ENCODE data around the gene ZC3H18.

ZC3H18 gene

DNA sequence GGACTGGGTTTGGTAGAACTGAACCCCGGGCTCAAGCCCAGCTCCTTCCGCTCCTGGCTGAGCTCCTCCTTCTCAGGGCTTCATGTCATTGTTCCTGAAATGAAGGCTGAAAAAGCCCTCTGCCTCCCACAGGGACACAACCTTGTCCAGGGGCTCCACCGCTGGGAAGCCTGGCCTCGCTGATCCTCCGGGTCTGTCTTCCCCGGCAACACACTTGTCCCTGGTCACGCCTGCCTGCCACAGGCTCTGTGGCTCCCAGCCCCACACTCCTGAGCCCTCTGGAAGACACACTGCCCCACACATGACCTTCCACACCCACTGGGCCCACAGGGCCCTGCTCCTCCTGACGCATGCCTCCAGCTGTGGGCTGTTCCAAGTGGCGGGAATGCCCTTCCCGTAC is 18.0 kb upstream of the ZC3H18 start:
- TF ChIP-seq POLR2A (IDR thresholded peaks at IDR 0.05; ENCODE audit: extremely low read depth, insufficient read length) (no peak), MYC (IDR thresholded peaks at IDR 0.05; ENCODE audit: low read depth, low read length) (no peak)
- TF ChIP-seq, protein P1, sequence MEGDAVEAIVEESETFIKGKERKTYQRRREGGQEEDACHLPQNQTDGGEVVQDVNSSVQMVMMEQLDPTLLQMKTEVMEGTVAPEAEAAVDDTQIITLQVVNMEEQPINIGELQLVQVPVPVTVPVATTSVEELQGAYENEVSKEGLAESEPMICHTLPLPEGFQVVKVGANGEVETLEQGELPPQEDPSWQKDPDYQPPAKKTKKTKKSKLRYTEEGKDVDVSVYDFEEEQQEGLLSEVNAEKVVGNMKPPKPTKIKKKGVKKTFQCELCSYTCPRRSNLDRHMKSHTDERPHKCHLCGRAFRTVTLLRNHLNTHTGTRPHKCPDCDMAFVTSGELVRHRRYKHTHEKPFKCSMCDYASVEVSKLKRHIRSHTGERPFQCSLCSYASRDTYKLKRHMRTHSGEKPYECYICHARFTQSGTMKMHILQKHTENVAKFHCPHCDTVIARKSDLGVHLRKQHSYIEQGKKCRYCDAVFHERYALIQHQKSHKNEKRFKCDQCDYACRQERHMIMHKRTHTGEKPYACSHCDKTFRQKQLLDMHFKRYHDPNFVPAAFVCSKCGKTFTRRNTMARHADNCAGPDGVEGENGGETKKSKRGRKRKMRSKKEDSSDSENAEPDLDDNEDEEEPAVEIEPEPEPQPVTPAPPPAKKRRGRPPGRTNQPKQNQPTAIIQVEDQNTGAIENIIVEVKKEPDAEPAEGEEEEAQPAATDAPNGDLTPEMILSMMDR (IDR thresholded peaks at IDR 0.05; ENCODE audit: low read depth, low read length), result no peak
- TF ChIP-seq, protein P2, sequence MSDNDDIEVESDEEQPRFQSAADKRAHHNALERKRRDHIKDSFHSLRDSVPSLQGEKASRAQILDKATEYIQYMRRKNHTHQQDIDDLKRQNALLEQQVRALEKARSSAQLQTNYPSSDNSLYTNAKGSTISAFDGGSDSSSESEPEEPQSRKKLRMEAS (IDR thresholded peaks at IDR 0.05; ENCODE audit: low read depth, low read length), result no peak
- DNase-seq (ENCODE audit: low read depth), result no peak
- H3K4me3 ChIP-seq (ENCODE audit: low read depth, low read length), result no peak overlapping the region

DNA sequence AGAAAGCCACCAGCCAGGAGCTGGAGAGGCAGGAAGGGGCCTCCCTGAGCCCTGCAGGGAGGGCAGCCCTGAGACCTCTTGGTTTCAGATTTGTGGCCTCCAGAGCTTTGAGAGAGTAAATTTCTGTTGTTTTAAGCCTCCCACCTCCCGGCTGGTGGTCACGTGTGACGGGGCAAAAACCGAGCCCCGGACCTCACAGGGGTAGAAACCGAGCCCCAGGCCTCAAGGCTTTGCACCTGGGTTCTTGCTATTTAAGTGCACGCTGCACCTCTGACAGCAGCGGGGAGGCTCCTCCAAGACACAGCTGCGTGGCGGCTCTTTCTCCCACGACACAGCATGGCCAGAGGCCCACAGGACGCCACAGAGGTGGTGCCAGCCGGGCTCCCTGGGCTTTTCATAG is 17.4 kb upstream of the ZC3H18 start:
- peak; percentile 42 for DNase-seq (ENCODE audit: low read depth)
- TF ChIP-seq, protein P1 (IDR thresholded peaks at IDR 0.05; ENCODE audit: low read depth, low read length), result no peak
- TF ChIP-seq MYC (IDR thresholded peaks at IDR 0.05; ENCODE audit: low read depth, low read length) (no peak), POLR2A (IDR thresholded peaks at IDR 0.05; ENCODE audit: extremely low read depth, insufficient read length) (no peak)
- TF ChIP-seq, protein P2 (IDR thresholded peaks at IDR 0.05; ENCODE audit: low read depth, low read length), result no peak

DNA sequence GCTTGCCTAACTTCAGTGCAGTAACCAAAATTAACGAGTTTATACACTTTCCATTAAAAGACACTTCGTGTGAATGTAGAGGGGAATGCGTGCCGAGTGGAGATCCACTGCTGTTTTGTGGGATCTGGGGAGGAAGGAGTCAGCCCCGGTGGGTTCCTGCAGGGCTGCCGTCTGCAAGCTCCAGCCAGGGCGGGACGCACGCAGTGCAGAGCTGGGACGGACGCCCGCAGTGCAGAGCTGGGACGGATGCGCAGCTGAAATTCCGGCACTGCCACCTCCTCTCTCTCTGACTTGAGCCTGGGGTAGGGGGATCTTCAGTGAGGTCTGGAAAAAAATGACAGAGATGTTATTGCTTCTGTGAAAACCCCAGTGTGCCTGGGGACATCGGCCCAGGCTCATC is 16.5 kb upstream of the ZC3H18 start:
- no peak for DNase-seq (ENCODE audit: low read depth)
- no peak overlapping the region for H3K4me3 ChIP-seq (ENCODE audit: low read depth, low read length)

More for the DNA sequence above, 17.4 kb upstream of the ZC3H18 start:
- no peak overlapping the region for H3K4me3 ChIP-seq (ENCODE audit: low read depth, low read length)

DNA sequence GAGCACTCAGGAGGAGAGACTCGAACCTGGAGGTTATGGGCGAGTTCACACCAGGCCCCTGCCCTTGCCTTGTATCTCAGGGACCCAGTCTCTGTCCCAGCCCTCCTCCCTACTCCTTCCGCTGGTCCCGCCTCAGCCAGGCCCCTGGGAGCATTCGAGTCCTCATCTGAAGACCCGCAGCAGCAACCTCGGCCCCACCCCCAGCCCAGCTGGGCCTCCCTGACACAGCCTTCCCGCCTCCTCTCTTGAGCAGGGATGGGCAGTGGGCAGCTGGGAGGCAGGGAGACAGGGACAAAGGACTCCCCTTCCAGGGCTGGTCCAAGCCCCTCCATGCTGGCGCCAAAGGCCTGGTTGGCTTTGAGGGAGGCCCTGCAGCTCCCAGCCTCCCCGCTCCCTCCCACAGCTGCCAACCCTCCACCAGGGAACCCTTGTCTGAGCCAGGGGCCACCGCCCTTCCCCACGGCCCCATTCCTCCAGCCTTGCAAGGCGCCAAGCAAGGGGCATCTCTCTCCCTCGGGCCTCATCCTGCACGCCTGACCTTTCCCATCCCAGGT is 15.4 kb upstream of the ZC3H18 start:
- DNase-seq (ENCODE audit: low read depth), result no peak
- TF ChIP-seq, protein P1 (IDR thresholded peaks at IDR 0.05; ENCODE audit: low read depth, low read length), result no peak
- TF ChIP-seq, protein P2 (IDR thresholded peaks at IDR 0.05; ENCODE audit: low read depth, low read length), result no peak
- TF ChIP-seq POLR2A (IDR thresholded peaks at IDR 0.05; ENCODE audit: extremely low read depth, insufficient read length) (no peak), MYC (IDR thresholded peaks at IDR 0.05; ENCODE audit: low read depth, low read length) (no peak)
- no peak overlapping the region for H3K4me3 ChIP-seq (ENCODE audit: low read depth, low read length)

More for the DNA sequence above, 16.5 kb upstream of the ZC3H18 start:
- TF ChIP-seq, protein P1 (IDR thresholded peaks at IDR 0.05; ENCODE audit: low read depth, low read length), result no peak
- TF ChIP-seq MYC (IDR thresholded peaks at IDR 0.05; ENCODE audit: low read depth, low read length) (no peak), POLR2A (IDR thresholded peaks at IDR 0.05; ENCODE audit: extremely low read depth, insufficient read length) (no peak)
- TF ChIP-seq, protein P2 (IDR thresholded peaks at IDR 0.05; ENCODE audit: low read depth, low read length), result no peak

DNA sequence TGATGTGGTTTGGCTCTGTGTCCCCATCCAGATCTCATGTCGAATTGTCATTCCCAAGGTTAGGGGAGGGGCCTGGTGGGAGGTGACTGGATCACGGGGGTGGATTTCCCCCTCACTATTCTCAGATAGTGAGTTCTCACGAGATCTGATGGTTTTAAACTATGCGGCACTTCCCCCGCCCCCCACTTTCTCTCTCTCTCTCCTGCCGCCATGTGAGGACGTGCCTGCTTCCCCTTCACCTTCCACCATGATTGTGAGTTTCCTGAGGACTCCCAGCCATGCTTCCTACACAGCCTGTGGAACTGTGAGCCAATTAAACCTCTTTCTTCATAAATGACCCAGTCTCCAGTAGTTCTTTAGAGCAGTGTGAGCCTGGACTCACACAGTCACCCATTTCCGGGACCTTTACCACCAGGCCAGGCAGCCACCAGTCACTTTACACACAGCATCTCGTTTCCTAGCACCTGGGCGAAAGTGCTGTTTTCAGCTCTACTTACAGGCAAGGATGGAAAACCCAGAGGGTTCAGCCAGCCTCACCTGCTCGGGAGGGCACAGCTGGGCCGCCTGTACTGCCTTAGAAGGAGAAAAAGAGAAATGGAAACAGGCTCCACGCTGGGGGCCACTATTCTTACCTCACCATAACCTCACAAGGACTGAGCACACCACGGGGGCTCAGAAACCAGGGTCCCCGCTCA is 13.8 kb upstream of the ZC3H18 start:
- TF ChIP-seq POLR2A (IDR thresholded peaks at IDR 0.05; ENCODE audit: extremely low read depth, insufficient read length) (no peak), MYC (IDR thresholded peaks at IDR 0.05; ENCODE audit: low read depth, low read length) (no peak)
- TF ChIP-seq, protein P1 (IDR thresholded peaks at IDR 0.05; ENCODE audit: low read depth, low read length), result no peak
- TF ChIP-seq, protein P2 (IDR thresholded peaks at IDR 0.05; ENCODE audit: low read depth, low read length), result no peak
- no peak for DNase-seq (ENCODE audit: low read depth)
- H3K4me3 ChIP-seq (ENCODE audit: low read depth, low read length), result no peak overlapping the region

Measured in NB4 (cell line).